Liver (tissue), 9 donors: ENCODE data around the gene MLLT3. TPM values are rescaled to one million over a fixed set of nuclear protein-coding genes. Genes with fewer than 3 reads are reported as not detected.

ENCODE experiments used
- DNase-seq: peaks from one replicate; pipeline ENCODE4 v3.0.0-alpha.2; 2017; ENCODE audit warnings: low spot score
- H3K27ac ChIP-seq, 2 donors: one replicate each; pipeline ENCODE4 v1.7.0; 2013; ENCODE audit warnings: inconsistent platforms in 2 of 2, low read length in 2 of 2, control low read depth in 1 of 2, low read depth in 1 of 2, mild to moderate bottlenecking in 1 of 2
- H3K27me3 ChIP-seq, 4 donors: one replicate each; pipeline versions ENCODE4 v1.6.1 to v1.7.0; 2013; ENCODE audit warnings: low read length in 3 of 4, inconsistent platforms in 1 of 4, mild to moderate bottlenecking in 1 of 4, moderate library complexity in 1 of 4; ENCODE audit not compliant: control insufficient read depth in 4 of 4, insufficient read depth in 4 of 4
- H3K36me3 ChIP-seq, 4 donors: one replicate each; pipeline versions ENCODE4 v1.6.1 to v1.7.0; 2013; ENCODE audit warnings: low read length in 3 of 4, mild to moderate bottlenecking in 3 of 4, low read depth in 1 of 4, moderate library complexity in 1 of 4; ENCODE audit not compliant: control insufficient read depth in 4 of 4, insufficient read depth in 3 of 4
- H3K4me1 ChIP-seq, 4 donors: one replicate each; pipeline versions ENCODE4 v1.6.1 to v1.7.0; 2013; ENCODE audit warnings: low read length in 3 of 4, mild to moderate bottlenecking in 3 of 4, moderate library complexity in 1 of 4; ENCODE audit not compliant: control insufficient read depth in 4 of 4, insufficient read depth in 4 of 4
- H3K4me3 ChIP-seq, 3 donors: one replicate each; pipeline versions ENCODE4 v1.6.1 to v1.7.0; 2013; ENCODE audit warnings: low read length in 3 of 3, control low read depth in 1 of 3, low read depth in 1 of 3, mild to moderate bottlenecking in 1 of 3
- H3K9ac ChIP-seq, 2 donors: one replicate each; pipeline ENCODE4 v1.7.0; 2013; ENCODE audit warnings: low read length in 2 of 2, mild to moderate bottlenecking in 2 of 2, moderate library complexity in 2 of 2, control low read depth in 1 of 2, low read depth in 1 of 2
- H3K9me3 ChIP-seq, 4 donors: one replicate each; pipeline versions ENCODE4 v1.6.1 to v1.7.0; 2013; ENCODE audit warnings: low read length in 3 of 4; ENCODE audit not compliant: control insufficient read depth in 4 of 4
- EGR1 ChIP-seq, 2 donors: IDR thresholded peaks; 2 replicates each; pipeline ENCODE4 v1.6.1; 2016 to 2018; ENCODE audit warnings: antibody characterized with exemption in 2 of 2, low read depth in 2 of 2
- FOXA1 ChIP-seq: IDR thresholded peaks from 2 replicates; pipeline ENCODE4 v1.6.1; 2016; ENCODE audit warnings: antibody characterized with exemption
- FOXA2 ChIP-seq: IDR thresholded peaks from 2 replicates; pipeline ENCODE4 v1.6.1; 2016; ENCODE audit warnings: antibody characterized with exemption
- GABPA ChIP-seq, 2 donors: IDR thresholded peaks in 1 of 2; conservative IDR thresholded peaks in 1 of 2; 2 replicates each; pipeline ENCODE4 v1.6.1; 2016; ENCODE audit warnings: antibody characterized with exemption in 2 of 2, mild to moderate bottlenecking in 1 of 2, moderate library complexity in 1 of 2
- HNF4A ChIP-seq, 2 donors: conservative IDR thresholded peaks; 2 replicates each; pipeline ENCODE4 v1.6.1; 2016; ENCODE audit warnings: antibody characterized with exemption in 2 of 2, mild to moderate bottlenecking in 2 of 2
- HNF4G ChIP-seq: IDR thresholded peaks from 2 replicates; pipeline ENCODE4 v1.6.1; 2016; ENCODE audit warnings: antibody characterized with exemption
- JUND ChIP-seq, 2 donors: IDR thresholded peaks; 2 replicates each; pipeline ENCODE4 v1.6.1; 2016; ENCODE audit warnings: antibody characterized with exemption in 2 of 2
- NR2F2 ChIP-seq: IDR thresholded peaks from 2 replicates; pipeline ENCODE4 v1.6.1; 2016; ENCODE audit warnings: antibody characterized with exemption
- RAD21 ChIP-seq, 2 donors: IDR thresholded peaks; 2 replicates each; pipeline ENCODE4 v1.6.1; 2016; ENCODE audit warnings: antibody characterized with exemption in 2 of 2, mild to moderate bottlenecking in 2 of 2
- REST ChIP-seq: IDR thresholded peaks from 2 replicates; pipeline ENCODE4 v1.6.1; 2016; ENCODE audit warnings: antibody characterized with exemption, mild to moderate bottlenecking
- RXRA ChIP-seq, 2 donors: IDR thresholded peaks; 2 replicates each; pipeline ENCODE4 v1.6.1; 2017 to 2018; ENCODE audit warnings: antibody characterized with exemption in 2 of 2, mild to moderate bottlenecking in 1 of 2
- SP1 ChIP-seq: IDR thresholded peaks from 2 replicates; pipeline ENCODE4 v1.6.1; 2018; ENCODE audit warnings: antibody characterized with exemption, mild to moderate bottlenecking
- TAF1 ChIP-seq: conservative IDR thresholded peaks from 2 replicates; pipeline ENCODE4 v1.6.1; 2016; ENCODE audit warnings: antibody characterized with exemption, mild to moderate bottlenecking
- YY1 ChIP-seq: IDR thresholded peaks from 2 replicates; pipeline ENCODE4 v1.6.1; 2016; ENCODE audit warnings: antibody characterized with exemption, mild to moderate bottlenecking
- ZBTB33 ChIP-seq: IDR thresholded peaks from 2 replicates; pipeline ENCODE4 v1.6.1; 2016; ENCODE audit warnings: antibody characterized with exemption
- WGBS: extraction: QIAGEN DNeasy Blood & Tissue Kit; methylation state at CpG from one replicate; pipeline ENCODE4 v1.1.7; 2013; 5-methylcytosine and 5-hydroxymethylcytosine counted together
- polyA plus RNA-seq, 2 donors: library from polyadenylated mRNA; stranded (reverse) in 1 of 2; unstranded in 1 of 2; fragments of 200-250 nt in 1 of 2; fragments of >200 nt in 1 of 2; fragmentation: Nextera tagmentation in 1 of 2; extraction: Ambion mirVana in 1 of 2; gene quantifications; one replicate each; pipeline versions ENCODE4 v1.2.1 to v1.2.3, GENCODE V29; 2013 to 2015
- total RNA-seq, 2 donors: library from RNA; depleted of rRNA; stranded (reverse); fragments of >200 nt; gene quantifications; one replicate each; pipeline ENCODE4 v1.2.3, GENCODE V29; 2014
- TF ChIP-seq, protein P1 (sequence below): IDR thresholded peaks from 2 replicates; pipeline ENCODE4 v1.6.1; 2016; ENCODE audit warnings: antibody characterized with exemption
- TF ChIP-seq, protein P2 (sequence below): fragments of 150-350 bp; IDR thresholded peaks from 2 replicates; pipeline ENCODE4 v1.5.1; 2017; ENCODE audit warnings: improper control_type of control experiment, low read depth, low read length; ENCODE audit not compliant: missing input control
- TF ChIP-seq, protein P3 (sequence below): IDR thresholded peaks from 2 replicates; pipeline ENCODE4 v1.6.1; 2016; ENCODE audit warnings: antibody characterized with exemption
- donor health status: healthy.
- donor health status: healthy.
- donor health status: healthy.
- donor health status: healthy.
- donor health status: healthy.

MLLT3 gene
- total and polyA plus RNA-seq, 4 donors: 0.79 to 25.5 (median 1.3) TPM

DNA sequence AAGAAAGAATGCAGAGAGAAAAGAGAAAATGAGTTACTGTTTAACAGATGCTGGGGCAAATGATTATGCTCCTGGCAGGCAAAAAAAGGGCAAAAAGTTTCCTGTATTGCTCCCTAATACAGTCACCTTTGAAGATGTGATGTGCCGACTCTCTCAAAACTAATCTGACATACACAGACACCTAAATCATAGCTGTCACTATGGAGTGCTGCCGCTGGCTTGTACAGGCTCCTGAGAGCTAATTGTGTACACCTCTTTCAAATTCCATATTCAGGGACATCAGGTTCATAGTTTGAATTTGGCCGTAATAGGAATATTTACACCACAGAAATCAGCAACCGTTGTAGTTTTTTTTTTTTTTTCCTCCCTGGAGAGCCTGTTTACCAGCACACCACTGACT, 49.3 kb upstream of the MLLT3 start:
- 84% methylated on average over 4 of the region's 4 CpGs for WGBS
- TF ChIP-seq HNF4G (no peak), TAF1 (no peak), RXRA (IDR thresholded peaks at IDR 0.05) (no peak), ZBTB33 (no peak), FOXA1 (no peak), GABPA (IDR thresholded peaks at IDR 0.05 in 1 of 2, conservative IDR thresholded peaks at IDR 0.05 in 1 of 2) (no peak), EGR1 (IDR thresholded peaks at IDR 0.05; ENCODE audit: low read depth in 2 of 2) (no peak), HNF4A (conservative IDR thresholded peaks at IDR 0.05) (no peak), JUND (IDR thresholded peaks at IDR 0.05) (no peak), SP1 (no peak), FOXA2 (no peak), YY1 (no peak), REST (no peak), RAD21 (IDR thresholded peaks at IDR 0.05) (no peak), NR2F2 (no peak)
- TF ChIP-seq, protein P1, sequence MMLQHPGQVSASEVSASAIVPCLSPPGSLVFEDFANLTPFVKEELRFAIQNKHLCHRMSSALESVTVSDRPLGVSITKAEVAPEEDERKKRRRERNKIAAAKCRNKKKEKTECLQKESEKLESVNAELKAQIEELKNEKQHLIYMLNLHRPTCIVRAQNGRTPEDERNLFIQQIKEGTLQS: no peak
- TF ChIP-seq, protein P2, sequence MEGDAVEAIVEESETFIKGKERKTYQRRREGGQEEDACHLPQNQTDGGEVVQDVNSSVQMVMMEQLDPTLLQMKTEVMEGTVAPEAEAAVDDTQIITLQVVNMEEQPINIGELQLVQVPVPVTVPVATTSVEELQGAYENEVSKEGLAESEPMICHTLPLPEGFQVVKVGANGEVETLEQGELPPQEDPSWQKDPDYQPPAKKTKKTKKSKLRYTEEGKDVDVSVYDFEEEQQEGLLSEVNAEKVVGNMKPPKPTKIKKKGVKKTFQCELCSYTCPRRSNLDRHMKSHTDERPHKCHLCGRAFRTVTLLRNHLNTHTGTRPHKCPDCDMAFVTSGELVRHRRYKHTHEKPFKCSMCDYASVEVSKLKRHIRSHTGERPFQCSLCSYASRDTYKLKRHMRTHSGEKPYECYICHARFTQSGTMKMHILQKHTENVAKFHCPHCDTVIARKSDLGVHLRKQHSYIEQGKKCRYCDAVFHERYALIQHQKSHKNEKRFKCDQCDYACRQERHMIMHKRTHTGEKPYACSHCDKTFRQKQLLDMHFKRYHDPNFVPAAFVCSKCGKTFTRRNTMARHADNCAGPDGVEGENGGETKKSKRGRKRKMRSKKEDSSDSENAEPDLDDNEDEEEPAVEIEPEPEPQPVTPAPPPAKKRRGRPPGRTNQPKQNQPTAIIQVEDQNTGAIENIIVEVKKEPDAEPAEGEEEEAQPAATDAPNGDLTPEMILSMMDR: no peak
- TF ChIP-seq, protein P3, sequence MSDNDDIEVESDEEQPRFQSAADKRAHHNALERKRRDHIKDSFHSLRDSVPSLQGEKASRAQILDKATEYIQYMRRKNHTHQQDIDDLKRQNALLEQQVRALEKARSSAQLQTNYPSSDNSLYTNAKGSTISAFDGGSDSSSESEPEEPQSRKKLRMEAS: no peak
- no peak for DNase-seq

More for the DNA sequence above, 49.3 kb upstream of the MLLT3 start:
- no peak overlapping the region for H3K9ac ChIP-seq
- no peaks in the 10 kb centered on the region for H3K9me3 ChIP-seq
- H3K36me3 ChIP-seq: no peaks in the 10 kb centered on the region
- H3K4me1 ChIP-seq: no peaks in the 10 kb centered on the region
- H3K27ac ChIP-seq: no peak overlapping the region
- H3K27me3 ChIP-seq: no peaks in the 10 kb centered on the region
- H3K4me3 ChIP-seq: no peak overlapping the region
